ENCODE data around the gene TAP1. TPM values are rescaled to one million over a fixed set of nuclear protein-coding genes. Genes with fewer than 3 reads are reported as not detected.

Gene TAP1
- total and polyA plus RNA-seq, 2 of the 4 experiments (the other 2 are of a cell fraction), result 20.1 to 27.6 TPM

GRCh38 chr6:32814145-32814544 lies 39.4 kb downstream of the TAP1 start:
- intact Hi-C loops (cut with micrococcal nuclease), result no loop called here
- ATAC-seq (ENCODE audit: low read depth), result no peak
- POLR2A ChIA-PET (ENCODE audit: unreplicated experiment), result no interaction called here

More at GRCh38 chr6:32814145-32814544, 39.4 kb downstream of the TAP1 start:
- Histone ChIP-seq H4K20me1 (ENCODE audit: insufficient read depth, low read length) (no peaks in the 10 kb centered on the region), H3K23ac (ENCODE audit: low read depth, low read length) (no peak overlapping the region), H3K9ac (ENCODE audit: low read depth, low read length) (no peak overlapping the region), H2AK5ac (ENCODE audit: low read depth, low read length) (no peak overlapping the region), H3K4ac (ENCODE audit: low read depth, low read length) (no peak overlapping the region), H4K91ac (ENCODE audit: insufficient read depth, low read depth, low read length) (no peak overlapping the region), H2BK5ac (ENCODE audit: low read depth, low read length, poor library complexity, severe bottlenecking) (no peak overlapping the region), H4K8ac (ENCODE audit: low read depth in 2 of 2, low read length in 2 of 2) (no peak overlapping the region), H3K27me3 (ENCODE audit: control insufficient read depth, insufficient read depth, low read length) (0 out of 2 replicates have a peak, but pooled peaks cover 1% of the 10 kb centered on the region), H2BK20ac (ENCODE audit: low read depth, low read length) (no peak overlapping the region), H3K79me1 (ENCODE audit: low read depth in 1 of 2, low read length in 2 of 2) (no peaks in the 10 kb centered on the region), H3K18ac (ENCODE audit: low read depth, low read length) (no peak overlapping the region), H3K4me2 (ENCODE audit: low read depth, low read length) (no peak overlapping the region), H2BK120ac (ENCODE audit: low read depth, low read length) (no peak overlapping the region), H3K56ac (ENCODE audit: extremely low read depth, insufficient read depth, low read length) (no peak overlapping the region), H2AFZ (replicated peaks; ENCODE audit: low read length, poor library complexity) (no peak overlapping the region), H3K27ac (ENCODE audit: insufficient read depth, low read length) (no peak overlapping the region), H3K4me3 (ENCODE audit: insufficient read depth, low read depth, low read length) (no peak overlapping the region), H3K14ac (replicated peaks; ENCODE audit: low read depth, low read length) (no peak overlapping the region), H4K5ac (ENCODE audit: low read depth, low read length) (no peak overlapping the region), H2AK9ac (replicated peaks; ENCODE audit: low read depth, low read length, poor library complexity) (no peak overlapping the region), H3K36me3 (ENCODE audit: control insufficient read depth, insufficient read depth, low read length) (no peaks in the 10 kb centered on the region), H2BK15ac (ENCODE audit: low read depth, low read length) (no peak overlapping the region), H3K9me3 (ENCODE audit: control insufficient read depth, insufficient read depth, low read length) (no peaks in the 10 kb centered on the region), H3K9me1 (ENCODE audit: insufficient read depth, low read length) (peaks cover 4% of the 10 kb centered on the region; the same call in 1 of the 2 replicates), H3K4me1 (ENCODE audit: control insufficient read depth, insufficient read depth, low read length) (no peaks in the 10 kb centered on the region)
- CTCF ChIA-PET, result no interaction called here
- dilution Hi-C loops (cut with HindIII; ENCODE audit: low sequenced_read_pairs, unreplicated experiment) (no loop called here), in situ Hi-C loops (cut with MboI; ENCODE audit: low sequenced_read_pairs) (no loop called here)
- BruUV-seq (replicated peaks), result no TSS peak
- no CpG with 5 or more reads among the region's 2 CpGs for WGBS, 2 experiments (ENCODE audit: extremely low coverage in 2 of 2, insufficient read length in 1 of 2)
- TF ChIP-seq MAFK (IDR thresholded peaks at IDR 0.05; ENCODE audit: low read depth, low read length) (no peak), CEBPB (IDR thresholded peaks at IDR 0.05; ENCODE audit: low read depth, low read length) (no peak), RFX5 (IDR thresholded peaks at IDR 0.05; ENCODE audit: low read depth, low read length) (no peak), CHD1 (IDR thresholded peaks at IDR 0.05; ENCODE audit: low read depth, low read length) (no peak), BHLHE40 (IDR thresholded peaks at IDR 0.05; ENCODE audit: low read depth, low read length) (no peak), FOS (IDR thresholded peaks at IDR 0.05; ENCODE audit: low read depth, low read length) (no peak), NFE2L2 (IDR thresholded peaks at IDR 0.05; ENCODE audit: low read depth, low read length) (no peak), SMC3 (IDR thresholded peaks at IDR 0.05; ENCODE audit: low read depth, low read length) (no peak), ELK1 (IDR thresholded peaks at IDR 0.05; ENCODE audit: borderline replicate concordance, low read depth, low read length) (no peak), MAZ (IDR thresholded peaks at IDR 0.05; ENCODE audit: borderline replicate concordance, low read depth, low read length) (no peak), USF2 (IDR thresholded peaks at IDR 0.05; ENCODE audit: low read depth, low read length) (no peak)
- no peak for DNase-seq
